GM18502 (cell line): ENCODE data around the gene COTL1.

ENCODE experiments used
- ATAC-seq: cut with Tn5 transposase; IDR thresholded peaks from one replicate; pipeline ENCODE4 v1.9.1; 2021; ENCODE audit warnings: mild to moderate bottlenecking; ENCODE audit not compliant: unreplicated experiment, poor library complexity

COTL1 gene

GRCh38 chr16:84617791-84618580, at the start of gene COTL1:
Gene COTL1, minus strand, starts transcription at chr16:84618078. Its CDS starts 164 bp downstream, at chr16:84617914.
- peak; percentile 81 for ATAC-seq

GRCh38 chr16:84665843-84666242, 48.0 kb upstream of the COTL1 start:
- ATAC-seq = no peak

GRCh38 chr16:84665359-84665758, 47.5 kb upstream of the COTL1 start:
- ATAC-seq = no peak

- peak; percentile 87 for ATAC-seq
These were observed 45.7 kb upstream of the COTL1 start for GRCh38 chr16:84663433-84664101.

GRCh38 chr16:84662471-84662870, 44.6 kb upstream of the COTL1 start:
- no peak for ATAC-seq

GRCh38 chr16:84661418-84662060, 43.7 kb upstream of the COTL1 start:
- ATAC-seq = no peak

GRCh38 chr16:84660973-84661372, 43.1 kb upstream of the COTL1 start:
- no peak for ATAC-seq

GRCh38 chr16:84659656-84660300, 41.9 kb upstream of the COTL1 start:
- ATAC-seq = no peak

- ATAC-seq = no peak
These were observed 40.8 kb upstream of the COTL1 start for GRCh38 chr16:84658690-84659089.

- ATAC-seq = no peak
These were observed 39.5 kb upstream of the COTL1 start for GRCh38 chr16:84657229-84657837.

GRCh38 chr16:84656649-84657048, 38.8 kb upstream of the COTL1 start:
- no peak for ATAC-seq

GRCh38 chr16:84654998-84655397, 37.1 kb upstream of the COTL1 start:
- no peak for ATAC-seq

GRCh38 chr16:84654238-84654637, 36.4 kb upstream of the COTL1 start:
- ATAC-seq = no peak

- no peak for ATAC-seq
These were observed 34.7 kb upstream of the COTL1 start for GRCh38 chr16:84652566-84652965.

GRCh38 chr16:84650062-84650991, 32.4 kb upstream of the COTL1 start:
- no peak for ATAC-seq

GRCh38 chr16:84649511-84649861, 31.6 kb upstream of the COTL1 start:
- ATAC-seq = no peak

- peak; percentile 72 for ATAC-seq
These were observed 31.0 kb upstream of the COTL1 start for GRCh38 chr16:84648595-84649510.

GRCh38 chr16:84647828-84648594, 30.1 kb upstream of the COTL1 start, which contains the start of gene KLHL36:
Gene KLHL36, plus strand, starts transcription at chr16:84648511. Its CDS starts 2,357 bp downstream, at chr16:84650868.
- peak; percentile 87 for ATAC-seq
